GM12878 (cell line): ENCODE data around the gene NKX1-1.

Source experiments
- CEBPB ChIP-seq, 2 experiments: fragments of 150-350 bp in 1 of 2; IDR thresholded peaks; 2 replicates each; pipeline ENCODE4 v1.6.1; 2012 to 2014; ENCODE audit warnings: low read depth in 2 of 2, low read length in 2 of 2, borderline replicate concordance in 1 of 2, inconsistent platforms in 1 of 2
- POLR2AphosphoS5 ChIP-seq: IDR thresholded peaks from 2 replicates; pipeline ENCODE4 v1.6.1; 2011; ENCODE audit warnings: mild to moderate bottlenecking, low read length, inconsistent platforms
- TF ChIP-seq, protein P1 (sequence below): IDR thresholded peaks from 2 replicates; pipeline ENCODE4 v1.6.1; 2012; ENCODE audit warnings: low read depth, low read length, improper control_type of control experiment

DNA sequence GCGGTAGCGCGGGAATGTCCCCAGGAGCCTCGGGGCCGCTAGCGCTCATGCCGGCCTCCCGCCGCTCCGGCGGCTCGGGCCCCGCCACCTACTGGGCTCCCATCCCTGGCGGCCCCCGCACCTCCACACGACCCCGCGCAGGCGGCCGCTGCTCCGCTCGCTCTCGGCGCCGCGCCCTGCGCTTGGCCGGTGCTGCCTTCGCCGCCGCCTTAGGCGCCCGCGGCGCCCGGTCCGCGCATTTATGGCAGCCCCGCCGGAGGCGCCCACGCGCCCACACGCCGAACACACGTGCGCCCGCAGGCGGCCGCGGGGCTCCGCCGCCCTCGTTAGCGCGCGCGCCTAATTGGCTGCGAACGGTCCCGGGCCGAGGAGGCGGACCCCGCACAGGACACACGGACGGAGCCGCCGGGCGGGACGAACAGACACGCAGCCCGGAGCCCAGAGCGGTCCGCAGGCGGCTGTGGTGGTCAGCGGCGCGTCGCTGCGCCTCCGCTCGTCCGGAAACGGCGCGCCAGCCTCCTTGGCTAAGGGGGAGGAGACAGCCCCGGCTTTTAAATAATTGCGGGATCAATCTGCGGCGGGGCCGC, at the start of gene NKX1-1:
- TF ChIP-seq CEBPB (IDR thresholded peaks at IDR 0.05; ENCODE audit: borderline replicate concordance in 1 of 2, low read depth in 2 of 2, low read length in 2 of 2) (no peak), POLR2AphosphoS5 (no peak)
- TF ChIP-seq, protein P1, sequence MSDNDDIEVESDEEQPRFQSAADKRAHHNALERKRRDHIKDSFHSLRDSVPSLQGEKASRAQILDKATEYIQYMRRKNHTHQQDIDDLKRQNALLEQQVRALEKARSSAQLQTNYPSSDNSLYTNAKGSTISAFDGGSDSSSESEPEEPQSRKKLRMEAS = no peak
